NCI-H524 (cell line): Measurements from ENCODE around the gene SETBP1.
A peak's percentile ranks its signal among the peaks of the same experiment; 100 is the strongest.
"Not testable (repeated sequence)": the region's sequence is repeated elsewhere in the genome, so short reads cannot be mapped to it uniquely, and the experiment has no call there.

Source experiments
- DNase-seq, 2 experiments: peaks; one replicate each; lab custom pipeline; 2025; lab: John Stamatoyannopoulos, UW

SETBP1 gene

GRCh38 chr18:44704135-44704789 lies 23.6 kb downstream of the SETBP1 start:
- no peak for DNase-seq

GRCh38 chr18:44705075-44705675 lies 24.5 kb downstream of the SETBP1 start:
- no peak for DNase-seq

- DNase-seq = no peak
These were observed 27.9 kb downstream of the SETBP1 start for GRCh38 chr18:44708451-44709083.

GRCh38 chr18:44709307-44710126 lies 28.8 kb downstream of the SETBP1 start:
- DNase-seq = no peak

GRCh38 chr18:44710931-44711330 lies 30.2 kb downstream of the SETBP1 start:
- DNase-seq = no peak

GRCh38 chr18:44712025-44712424 lies 31.3 kb downstream of the SETBP1 start:
- no peak for DNase-seq

- no peak for DNase-seq
These were observed 32.7 kb downstream of the SETBP1 start for GRCh38 chr18:44713435-44713834.

- no peak for DNase-seq
These were observed 33.7 kb downstream of the SETBP1 start for GRCh38 chr18:44714376-44714775.

GRCh38 chr18:44715245-44715644 lies 34.6 kb downstream of the SETBP1 start:
- peak in 1 of 2 experiments; percentile 10 for DNase-seq

GRCh38 chr18:44715842-44716241 lies 35.2 kb downstream of the SETBP1 start:
- peak; percentile 59 to 89 for DNase-seq

- DNase-seq = no peak
These were observed 36.0 kb downstream of the SETBP1 start for GRCh38 chr18:44716697-44717163.

GRCh38 chr18:44719519-44720060 lies 38.9 kb downstream of the SETBP1 start:
- DNase-seq = no peak

GRCh38 chr18:44721748-44722147 lies 41.1 kb downstream of the SETBP1 start:
- not testable (repeated sequence) for DNase-seq

- DNase-seq = no peak
These were observed 42.7 kb downstream of the SETBP1 start for GRCh38 chr18:44723411-44723810.

GRCh38 chr18:44724105-44724778 lies 43.6 kb downstream of the SETBP1 start:
- DNase-seq = no peak

- DNase-seq = no peak
These were observed 44.8 kb downstream of the SETBP1 start for GRCh38 chr18:44725300-44726058.

- no peak for DNase-seq
These were observed 45.4 kb downstream of the SETBP1 start for GRCh38 chr18:44726059-44726421.

- no peak for DNase-seq
These were observed 46.6 kb downstream of the SETBP1 start for GRCh38 chr18:44727291-44727690.

GRCh38 chr18:44729631-44730101 lies 49.0 kb downstream of the SETBP1 start:
- DNase-seq = no peak

GRCh38 chr18:44730803-44731529 lies 50.3 kb downstream of the SETBP1 start:
- no peak for DNase-seq
